ENCODE data around the gene TRIO. TPM values are rescaled to one million over a fixed set of nuclear protein-coding genes. Genes with fewer than 3 reads are reported as not detected.

TRIO gene
- total RNA-seq, 4 donors from 2014 or later = 21.2 to 105 (median 47.6) TPM

DNA sequence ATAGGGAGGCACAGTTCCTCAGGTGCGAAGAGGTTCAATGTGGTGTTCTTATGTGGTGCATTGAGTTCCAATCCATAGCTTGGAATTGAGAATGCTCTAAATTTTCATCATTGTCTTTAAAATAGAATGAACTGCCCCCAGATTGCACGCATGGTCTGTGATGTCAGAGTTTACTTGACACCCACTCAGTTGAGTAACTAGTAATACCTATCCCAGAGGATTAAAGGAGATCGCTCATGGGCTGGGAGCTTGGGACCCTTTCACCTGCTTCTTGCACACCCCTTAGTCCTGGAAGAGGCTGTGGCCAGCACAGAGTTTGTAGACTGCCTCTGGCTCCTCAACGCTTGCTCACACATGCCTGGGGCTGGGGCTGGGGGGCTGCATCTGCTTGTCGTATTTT, 343.3 kb downstream of the TRIO start:
- Histone ChIP-seq H3K36me3 (peaks cover 11 to 98% (median 17%) of the 10 kb centered on the region in 3 donors), H3K4me1 (peaks cover 0 to 17% (median 6%) of the 10 kb centered on the region in 3 donors), H3K27ac (no peak overlapping the region), H3K9me3 (no peaks in the 10 kb centered on the region), H3K27me3 (no peaks in the 10 kb centered on the region), H3K4me3 (no peak overlapping the region)
- DNase-seq = no peak
- intact Hi-C loops (cut with DNase I) = no loop called here
- TF ChIP-seq CTCF (IDR thresholded peaks at IDR 0.05) = no peak
- no peak for TF ChIP-seq POLR2A (IDR thresholded peaks at IDR 0.05)
- whole genome bisulfite sequencing, 2 donors = 83 to 87% methylated on average over 5 of the region's 5 CpGs

- no peak for DNase-seq
- intact Hi-C loops (cut with DNase I) = no loop called here
- peaks cover 0 to 17% (median 6%) of the 10 kb centered on the region in 3 donors for H3K4me1 ChIP-seq
- WGBS, 2 donors = 90 to 98% methylated on average over 8 to 9 of the region's 62 CpGs
- H3K4me3 ChIP-seq = no peak overlapping the region
- H3K9me3 ChIP-seq = no peaks in the 10 kb centered on the region
- no peak overlapping the region for H3K27ac ChIP-seq
- TF ChIP-seq POLR2A (IDR thresholded peaks at IDR 0.05) (no peak), CTCF (IDR thresholded peaks at IDR 0.05) (no peak)
- H3K27me3 ChIP-seq = no peaks in the 10 kb centered on the region
- H3K36me3 ChIP-seq = peaks cover 11 to 98% (median 18%) of the 10 kb centered on the region in 3 donors
Measured at GRCh38 chr5:14486996-14487896, 344.1 kb downstream of the TRIO start.

DNA sequence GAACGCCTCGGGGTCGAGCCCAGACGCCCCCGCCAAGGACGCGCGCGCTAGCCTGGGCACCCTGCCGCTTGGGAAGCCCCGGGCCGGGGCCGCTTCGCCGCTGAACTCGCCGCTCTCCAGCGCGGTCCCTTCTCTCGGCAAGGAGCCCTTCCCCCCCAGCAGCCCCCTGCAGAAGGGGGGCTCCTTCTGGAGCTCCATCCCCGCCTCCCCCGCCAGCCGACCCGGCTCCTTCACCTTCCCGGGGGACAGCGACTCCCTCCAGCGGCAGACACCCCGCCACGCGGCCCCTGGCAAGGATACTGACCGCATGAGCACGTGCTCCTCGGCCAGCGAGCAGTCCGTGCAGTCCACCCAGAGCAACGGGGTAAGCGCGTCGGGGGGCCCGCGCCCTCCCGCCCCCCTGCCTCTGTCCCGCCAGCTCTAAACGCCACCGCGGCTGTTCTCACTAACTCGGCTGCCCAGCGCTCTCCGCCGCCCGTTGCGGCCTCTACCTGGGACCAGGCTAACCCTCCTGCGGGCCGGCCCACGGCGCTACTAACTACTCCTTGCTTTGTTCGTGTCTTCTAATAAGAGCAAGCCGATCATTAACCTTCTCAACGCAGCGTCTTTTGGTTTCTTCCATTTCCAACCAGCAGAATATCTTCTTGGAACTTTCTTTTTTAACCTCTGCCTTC, 344.9 kb downstream of the TRIO start:
- DNase-seq = no peak

DNA sequence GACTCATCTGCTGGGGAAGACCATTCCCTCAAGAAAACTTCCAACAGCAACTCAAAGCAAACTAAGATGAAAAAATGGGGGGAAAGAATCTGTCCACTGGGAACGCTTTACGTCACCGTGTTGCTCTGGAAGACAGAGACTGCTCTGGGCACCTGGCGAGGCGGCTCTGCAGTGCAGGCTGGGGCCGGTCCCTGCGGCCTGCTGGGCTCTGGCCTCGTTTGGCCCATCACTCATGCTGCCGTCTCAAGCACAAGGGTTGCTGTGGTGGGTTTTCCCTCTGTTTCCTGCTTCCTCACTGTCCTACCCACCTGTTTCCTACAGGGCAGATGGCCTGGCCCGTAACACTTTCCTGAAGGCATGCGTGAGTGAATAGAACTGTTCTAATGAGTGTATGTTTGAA, 345.6 kb downstream of the TRIO start:
- Histone ChIP-seq H3K36me3 (peaks cover 11 to 98% (median 17%) of the 10 kb centered on the region in 3 donors), H3K27ac (no peak overlapping the region), H3K9me3 (no peaks in the 10 kb centered on the region), H3K4me3 (no peak overlapping the region), H3K4me1 (peaks cover 0 to 17% (median 6%) of the 10 kb centered on the region in 3 donors), H3K27me3 (no peaks in the 10 kb centered on the region)
- DNase-seq = no peak
- WGBS, 2 donors = 76 to 93% methylated on average over 8 to 11 of the region's 11 CpGs
- TF ChIP-seq POLR2A (IDR thresholded peaks at IDR 0.05) (no peak), CTCF (IDR thresholded peaks at IDR 0.05) (no peak)
- intact Hi-C loops (cut with DNase I) = no loop called here

More for the DNA sequence above, 344.9 kb downstream of the TRIO start:
- Histone ChIP-seq H3K36me3 (peaks cover 11 to 98% (median 22%) of the 10 kb centered on the region in 3 donors), H3K27me3 (no peaks in the 10 kb centered on the region), H3K9me3 (no peaks in the 10 kb centered on the region), H3K4me1 (peaks cover 0 to 17% (median 6%) of the 10 kb centered on the region in 3 donors), H3K27ac (no peak overlapping the region), H3K4me3 (no peak overlapping the region)
- 94 to 97% methylated on average over 14 to 36 of the region's 60 CpGs for WGBS, 2 donors
- no peak for TF ChIP-seq CTCF (IDR thresholded peaks at IDR 0.05)
- no peak for TF ChIP-seq POLR2A (IDR thresholded peaks at IDR 0.05)
- intact Hi-C loops (cut with DNase I) = no loop called here

DNA sequence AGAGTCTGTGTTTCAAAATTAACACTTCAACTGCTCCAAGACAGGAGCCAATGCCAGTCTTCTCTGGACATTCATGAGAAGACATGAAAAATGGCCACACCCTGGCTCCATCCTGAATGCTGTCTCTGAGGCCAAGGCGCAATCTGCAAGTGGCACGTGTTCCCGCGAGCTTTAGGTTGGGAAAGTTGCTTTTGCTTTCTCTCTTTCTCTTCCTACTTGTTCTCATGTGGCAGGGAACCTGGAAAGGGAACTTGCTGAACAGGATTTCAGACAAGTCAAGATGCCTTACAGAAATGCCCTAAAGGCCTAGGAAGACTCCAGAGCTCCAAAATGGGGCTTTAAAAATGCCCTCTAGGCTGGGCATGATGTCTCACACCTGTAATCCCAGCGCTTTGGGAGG, 346.5 kb downstream of the TRIO start:
- 32 to 38% methylated on average over 5 of the region's 5 CpGs for WGBS, 2 donors

More for the DNA sequence above, 346.5 kb downstream of the TRIO start:
- intact Hi-C loops (cut with DNase I) = no loop called here
- Histone ChIP-seq H3K27ac (peak overlapping the region in 1 of 4 donors; percentile 25), H3K27me3 (no peaks in the 10 kb centered on the region), H3K4me1 (peaks cover 0 to 17% (median 6%) of the 10 kb centered on the region in 3 donors), H3K9me3 (no peaks in the 10 kb centered on the region), H3K36me3 (peaks cover 11 to 98% (median 17%) of the 10 kb centered on the region in 3 donors), H3K4me3 (no peak overlapping the region)
- TF ChIP-seq CTCF (IDR thresholded peaks at IDR 0.05) (no peak), POLR2A (IDR thresholded peaks at IDR 0.05) (no peak)
- no peak for DNase-seq
